Lung (tissue), 12 donors: ENCODE measurements around the gene HSP90AB1. TPM values are rescaled to one million over a fixed set of nuclear protein-coding genes. Genes with fewer than 3 reads are reported as not detected.

Source experiments
- ATAC-seq: fragments of 200-7000 bp; cut with Tn5 transposase; one replicate; pipeline ENCODE4 v1.9.1; 2020; ENCODE audit warnings: moderate number of reproducible peaks; ENCODE audit not compliant: insufficient read depth, low FRiP score
- DNase-seq, 3 donors: peaks; one replicate each; pipeline ENCODE4 v3.0.0-alpha.2; 2013 to 2017
- H3K27ac ChIP-seq, 2 donors: one replicate each; pipeline ENCODE4 v1.5.1; 2013; ENCODE audit warnings: mild to moderate bottlenecking in 2 of 2, moderate library complexity in 2 of 2, control low read depth in 1 of 2, inconsistent platforms in 1 of 2, low read depth in 1 of 2, low read length in 1 of 2
- H3K27me3 ChIP-seq, 3 donors: one replicate each; pipeline ENCODE4 v1.5.1; 2013; ENCODE audit warnings: low read length in 2 of 3; ENCODE audit not compliant: control insufficient read depth in 3 of 3, insufficient read depth in 3 of 3
- H3K36me3 ChIP-seq, 4 donors: one replicate each; pipeline ENCODE4 v1.5.1; 2013; ENCODE audit warnings: low read length in 4 of 4, mild to moderate bottlenecking in 1 of 4, moderate library complexity in 1 of 4; ENCODE audit not compliant: control insufficient read depth in 4 of 4, insufficient read depth in 4 of 4
- H3K4me1 ChIP-seq, 5 donors: one replicate each; pipeline ENCODE4 v1.5.1; 2013; ENCODE audit warnings: low read length in 5 of 5, mild to moderate bottlenecking in 2 of 5, moderate library complexity in 1 of 5; ENCODE audit not compliant: control insufficient read depth in 5 of 5, insufficient read depth in 5 of 5
- H3K4me3 ChIP-seq: one replicate; pipeline ENCODE4 v1.5.1; 2013; ENCODE audit warnings: mild to moderate bottlenecking, control low read depth, moderate library complexity
- H3K9ac ChIP-seq, 2 donors: one replicate each; pipeline ENCODE4 v1.5.1; 2013; ENCODE audit warnings: low read length in 2 of 2, control low read depth in 1 of 2; ENCODE audit not compliant: insufficient read depth in 1 of 2
- H3K9me3 ChIP-seq, 4 donors: one replicate each; pipeline ENCODE4 v1.5.1; 2013; ENCODE audit warnings: low read length in 3 of 4, mild to moderate bottlenecking in 1 of 4, moderate library complexity in 1 of 4; ENCODE audit not compliant: control insufficient read depth in 4 of 4, insufficient read depth in 3 of 4
- WGBS, 2 donors: extraction: QIAGEN DNeasy Blood & Tissue Kit; methylation state at CpG; one replicate each; pipeline ENCODE4 v1.1.7; 2013; 5-methylcytosine and 5-hydroxymethylcytosine counted together
- polyA plus RNA-seq, 2 donors: library from polyadenylated mRNA; stranded (reverse); fragments of 200-250 nt; gene quantifications; one replicate each; pipeline ENCODE4 v1.2.1, GENCODE V29; 2013
- total RNA-seq, 2 donors: library from RNA; depleted of rRNA in 1 of 2; stranded (reverse); fragments of >200 nt in 1 of 2; gene quantifications; one replicate each; pipeline ENCODE4 v1.2.1, GENCODE V29; 2014 to 2021
- TF ChIP-seq, protein P1 (sequence below): IDR thresholded peaks from 2 replicates; pipeline ENCODE4 v1.5.1; 2012; ENCODE audit warnings: mild to moderate bottlenecking; ENCODE audit errors: control extremely low read depth, extremely low read depth
- donor health status: control.
- donor health status: control.
- donor health status: Bipolar disorder and iron deficiency.
- donor health status: healthy.
- donor health status: DM: yes; HTN: yes; CAD: no.

The HSP90AB1 gene
- total and polyA plus RNA-seq, 4 donors = 289 to 700 (median 509) TPM

DNA sequence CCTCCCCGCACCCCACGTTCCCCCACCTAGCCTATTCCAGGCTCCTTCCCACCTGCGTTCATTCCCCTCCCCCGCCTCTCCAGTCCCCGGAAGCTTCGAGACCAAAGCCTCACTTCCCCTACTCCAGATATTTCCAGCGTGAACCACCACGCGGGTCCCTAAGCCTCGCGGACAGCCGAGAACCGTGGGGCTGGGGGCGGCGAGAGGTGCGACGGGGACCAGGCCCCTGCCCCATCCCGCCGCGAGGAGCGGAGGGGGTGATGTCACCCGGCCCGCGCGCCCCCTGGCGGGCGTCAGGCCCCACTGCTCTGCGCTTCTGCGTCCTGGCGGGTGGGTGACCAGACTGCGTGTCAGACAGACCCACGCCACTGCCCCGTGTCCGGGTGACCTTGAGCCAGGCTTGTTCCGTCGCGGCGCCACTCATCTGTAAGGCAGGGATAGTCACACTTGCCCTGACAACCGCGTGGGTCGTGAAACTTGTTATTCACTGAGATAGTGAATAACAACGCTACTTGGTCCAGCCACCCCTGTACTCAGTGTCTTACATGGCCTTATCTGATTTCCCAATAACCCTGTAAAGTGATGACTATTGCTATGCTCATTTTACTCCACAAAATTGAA lies 9.0 kb upstream of the HSP90AB1 start:
- 2% methylated on average over 41 to 42 of the region's 42 CpGs for WGBS, 2 donors
- ATAC-seq (peak; percentile 89), DNase-seq (peak; percentile 77 to 84 (median 79))
- Histone ChIP-seq H3K4me1 (peaks cover 0 to 20% (median 7%) of the 10 kb centered on the region in 5 donors), H3K27ac (peak overlapping the region; percentile 95 to 96), H3K9ac (peak overlapping the region; percentile 31 to 84), H3K27me3 (no peaks in the 10 kb centered on the region), H3K36me3 (no peaks in the 10 kb centered on the region), H3K4me3 (peak overlapping the region; percentile 58), H3K9me3 (no peaks in the 10 kb centered on the region)
- TF ChIP-seq, protein P1, sequence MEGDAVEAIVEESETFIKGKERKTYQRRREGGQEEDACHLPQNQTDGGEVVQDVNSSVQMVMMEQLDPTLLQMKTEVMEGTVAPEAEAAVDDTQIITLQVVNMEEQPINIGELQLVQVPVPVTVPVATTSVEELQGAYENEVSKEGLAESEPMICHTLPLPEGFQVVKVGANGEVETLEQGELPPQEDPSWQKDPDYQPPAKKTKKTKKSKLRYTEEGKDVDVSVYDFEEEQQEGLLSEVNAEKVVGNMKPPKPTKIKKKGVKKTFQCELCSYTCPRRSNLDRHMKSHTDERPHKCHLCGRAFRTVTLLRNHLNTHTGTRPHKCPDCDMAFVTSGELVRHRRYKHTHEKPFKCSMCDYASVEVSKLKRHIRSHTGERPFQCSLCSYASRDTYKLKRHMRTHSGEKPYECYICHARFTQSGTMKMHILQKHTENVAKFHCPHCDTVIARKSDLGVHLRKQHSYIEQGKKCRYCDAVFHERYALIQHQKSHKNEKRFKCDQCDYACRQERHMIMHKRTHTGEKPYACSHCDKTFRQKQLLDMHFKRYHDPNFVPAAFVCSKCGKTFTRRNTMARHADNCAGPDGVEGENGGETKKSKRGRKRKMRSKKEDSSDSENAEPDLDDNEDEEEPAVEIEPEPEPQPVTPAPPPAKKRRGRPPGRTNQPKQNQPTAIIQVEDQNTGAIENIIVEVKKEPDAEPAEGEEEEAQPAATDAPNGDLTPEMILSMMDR = peak; percentile 79

DNA sequence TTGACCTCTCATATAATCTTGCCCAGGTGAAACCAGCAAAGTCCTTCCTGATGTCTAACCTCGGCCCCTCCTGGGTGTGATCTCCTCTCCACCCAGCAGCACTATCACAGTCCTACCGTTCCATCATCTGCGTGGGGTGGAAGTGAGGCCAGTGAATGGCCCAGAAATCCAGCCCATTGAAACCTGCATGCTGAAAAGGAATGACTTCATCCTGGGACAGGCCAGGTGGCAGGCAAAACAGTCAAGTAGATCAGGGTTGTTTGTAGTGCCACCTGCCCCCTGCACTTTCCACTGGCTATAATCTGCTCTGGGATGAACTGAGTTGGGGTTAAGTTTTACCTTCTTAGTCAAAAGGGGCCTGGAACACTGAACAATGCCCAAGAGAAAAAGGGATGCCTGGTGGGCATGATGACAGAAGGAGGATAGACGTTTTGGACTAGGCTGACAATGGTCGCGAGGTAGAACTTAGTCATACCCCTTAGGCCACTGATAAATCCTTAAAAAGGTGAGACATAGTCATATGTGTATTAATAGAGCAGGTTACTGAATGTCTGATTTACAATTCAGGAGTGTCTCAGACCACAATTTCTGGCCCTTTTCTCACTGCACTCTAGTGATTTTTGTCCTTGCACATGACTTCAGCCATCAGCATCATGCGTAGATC lies 8.1 kb upstream of the HSP90AB1 start:
- no peaks in the 10 kb centered on the region for H3K27me3 ChIP-seq
- no peak overlapping the region for H3K9ac ChIP-seq
- TF ChIP-seq, protein P1 = no peak
- 89 to 93% methylated on average over 7 of the region's 7 CpGs for WGBS, 2 donors
- DNase-seq (no peak), ATAC-seq (no peak)
- peaks cover 0 to 19% (median 4%) of the 10 kb centered on the region in 5 donors for H3K4me1 ChIP-seq
- H3K36me3 ChIP-seq = no peaks in the 10 kb centered on the region
- H3K9me3 ChIP-seq = no peaks in the 10 kb centered on the region
- peak overlapping the region in 1 of 2 donors; percentile 47 for H3K27ac ChIP-seq
- no peak overlapping the region for H3K4me3 ChIP-seq

DNA sequence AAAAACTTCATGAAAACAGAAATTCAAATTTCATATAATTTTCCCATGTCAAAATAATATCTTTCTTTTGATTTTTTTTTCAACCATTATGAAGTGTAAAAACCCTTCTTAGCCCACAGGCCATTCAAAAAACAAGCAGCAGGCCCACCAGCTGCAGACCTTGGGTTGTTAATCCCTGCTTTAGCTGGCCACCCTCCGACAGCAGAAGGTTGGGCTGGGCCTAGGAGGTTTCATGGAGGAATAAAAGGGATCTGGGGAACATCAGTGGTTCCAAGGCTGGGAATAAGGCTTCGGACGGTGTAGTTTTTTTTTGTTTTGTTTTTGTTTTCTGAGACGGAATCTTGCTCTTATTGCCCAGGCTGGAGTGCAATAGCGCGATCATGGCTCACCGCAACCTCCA lies 3.6 kb upstream of the HSP90AB1 start:
- no peak overlapping the region for H3K4me3 ChIP-seq
- H3K36me3 ChIP-seq = peaks cover 0 to 3% (median under 1%) of the 10 kb centered on the region in 4 donors
- TF ChIP-seq, protein P1 = no peak
- DNase-seq (no peak), ATAC-seq (no peak)
- H3K27ac ChIP-seq = no peak overlapping the region
- peaks cover 0 to 10% (median 1%) of the 10 kb centered on the region in 5 donors for H3K4me1 ChIP-seq
- no peak overlapping the region for H3K9ac ChIP-seq
- no peaks in the 10 kb centered on the region for H3K27me3 ChIP-seq
- H3K9me3 ChIP-seq = no peaks in the 10 kb centered on the region
- 97% methylated on average over 7 of the region's 7 CpGs for WGBS, 2 donors
